Esophagus squamous epithelium (tissue), 5 donors: ENCODE results near the gene RSL1D1. TPM values are rescaled to one million over a fixed set of nuclear protein-coding genes. Genes with fewer than 3 reads are reported as not detected.
A peak's percentile ranks its signal among the peaks of the same experiment; 100 is the strongest.

Source experiments
- DNase-seq: peaks from one replicate; lab custom pipeline; 2025; lab: John Stamatoyannopoulos, UW
- H3K27ac ChIP-seq, 4 donors: fragments of 200-600 bp; sonication (generic); one replicate each; pipeline ENCODE4 v1.5.1; 2016 to 2019; ENCODE audit warnings: mild to moderate bottlenecking in 1 of 4
- H3K27me3 ChIP-seq, 4 donors: fragments of 200-600 bp; sonication (generic); 1 replicate in 3 of 4; 2 replicates in 1 of 4; pipeline versions ENCODE4 v1.5.1 to v1.6.0; 2017 to 2021; ENCODE audit warnings: antibody characterized with exemption in 1 of 4
- H3K36me3 ChIP-seq, 3 donors: fragments of 200-600 bp; sonication (generic); one replicate each; pipeline ENCODE4 v1.5.1; 2016 to 2019
- H3K4me1 ChIP-seq, 3 donors: fragments of 200-600 bp; sonication (generic); one replicate each; pipeline ENCODE4 v1.5.1; 2017 to 2019
- H3K4me3 ChIP-seq, 4 donors: fragments of 200-600 bp; sonication (generic); 1 replicate in 3 of 4; 2 replicates in 1 of 4; pipeline ENCODE4 v1.5.1; 2016 to 2019; ENCODE audit warnings: mild to moderate bottlenecking in 2 of 4, moderate library complexity in 1 of 4
- H3K9me3 ChIP-seq, 3 donors: fragments of 200-600 bp; sonication (generic); one replicate each; pipeline ENCODE4 v1.5.1; 2016 to 2019
- POLR2A ChIP-seq, 4 donors: fragments of 450-650 bp; IDR thresholded peaks; one replicate each; pipeline ENCODE4 v1.6.1; 2017; ENCODE audit warnings: antibody characterized with exemption in 4 of 4, mild to moderate bottlenecking in 4 of 4, moderate library complexity in 3 of 4
- WGBS, 2 donors: methylation state at CpG; one replicate each; pipeline ENCODE4 v1.1.5; 2018; 5-methylcytosine and 5-hydroxymethylcytosine counted together
- intact Hi-C: fragments of 100-400 bp; cut with DNase I; formaldehyde crosslinking; loops from one replicate; pipeline ENCODE4 v1.15.0; 2022
- total RNA-seq, 4 donors: library from RNA; depleted of rRNA; stranded (reverse); fragments of >200 nt; gene quantifications; one replicate each; pipeline ENCODE4 v1.1.0, GENCODE V29; 2016
- TF ChIP-seq, protein P1 (sequence below), 6 experiments: fragments of 450-650 bp in 4 of 6; fragments of 200-600 bp in 2 of 6; sonication (generic) in 2 of 6; IDR thresholded peaks; one replicate each; pipeline ENCODE4 v1.5.1; 2016 to 2019; ENCODE audit warnings: antibody characterized with exemption in 6 of 6, mild to moderate bottlenecking in 4 of 6, moderate library complexity in 4 of 6
- donor health status: DM: yes; HTN: yes; CAD: no.

RSL1D1 gene
- total RNA-seq, 4 donors from 2014 or later = 85.4 to 187 (median 145) TPM

DNA sequence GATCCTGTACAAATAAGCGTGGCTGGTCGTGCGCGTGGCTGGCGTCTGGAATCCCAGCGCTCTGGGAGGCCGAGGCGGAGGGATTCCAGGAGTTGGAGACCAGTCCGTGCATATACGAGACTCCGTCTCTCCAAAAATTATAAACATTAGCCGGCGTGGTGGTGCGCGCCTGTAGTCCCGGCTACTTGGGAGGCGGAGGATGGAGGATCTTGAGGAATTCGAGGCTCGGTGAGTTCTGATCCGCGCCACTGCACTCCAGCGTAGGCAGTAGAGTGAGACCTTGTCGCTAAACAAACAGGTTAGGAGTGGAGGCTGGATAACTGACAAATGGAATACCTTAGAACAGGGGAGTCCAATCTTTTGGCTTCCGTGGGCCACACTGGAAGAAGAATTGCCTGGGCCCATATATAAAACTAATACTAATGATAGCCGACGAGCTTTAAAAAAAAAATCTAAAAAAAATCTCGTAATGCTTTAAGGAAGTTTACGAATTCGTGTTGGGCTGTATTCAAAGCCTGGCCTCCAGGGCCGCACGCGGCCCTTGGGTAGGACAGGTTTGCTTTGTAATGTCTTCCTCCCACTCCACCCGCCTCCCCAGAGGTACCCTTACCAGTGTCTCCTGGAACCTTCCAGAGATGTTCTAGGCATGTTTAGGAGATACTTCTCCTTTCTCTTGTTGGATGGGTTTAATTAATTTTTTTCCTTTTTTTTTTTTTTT, 909 bp upstream of the RSL1D1 start:
- intact Hi-C loops = no loop called here
- Histone ChIP-seq H3K27ac (peak overlapping the region; percentile 87 to 93 (median 90)), H3K36me3 (peaks cover 6 to 27% (median 9%) of the 10 kb centered on the region in 3 donors), H3K4me3 (peak overlapping the region; percentile 84 to 93 (median 89)), H3K9me3 (no peaks in the 10 kb centered on the region), H3K27me3 (no peaks in the 10 kb centered on the region), H3K4me1 (peaks cover 24 to 71% (median 24%) of the 10 kb centered on the region in 3 donors)
- no peak for DNase-seq
- TF ChIP-seq POLR2A (IDR thresholded peaks at IDR 0.05) = no peak
- TF ChIP-seq, protein P1, sequence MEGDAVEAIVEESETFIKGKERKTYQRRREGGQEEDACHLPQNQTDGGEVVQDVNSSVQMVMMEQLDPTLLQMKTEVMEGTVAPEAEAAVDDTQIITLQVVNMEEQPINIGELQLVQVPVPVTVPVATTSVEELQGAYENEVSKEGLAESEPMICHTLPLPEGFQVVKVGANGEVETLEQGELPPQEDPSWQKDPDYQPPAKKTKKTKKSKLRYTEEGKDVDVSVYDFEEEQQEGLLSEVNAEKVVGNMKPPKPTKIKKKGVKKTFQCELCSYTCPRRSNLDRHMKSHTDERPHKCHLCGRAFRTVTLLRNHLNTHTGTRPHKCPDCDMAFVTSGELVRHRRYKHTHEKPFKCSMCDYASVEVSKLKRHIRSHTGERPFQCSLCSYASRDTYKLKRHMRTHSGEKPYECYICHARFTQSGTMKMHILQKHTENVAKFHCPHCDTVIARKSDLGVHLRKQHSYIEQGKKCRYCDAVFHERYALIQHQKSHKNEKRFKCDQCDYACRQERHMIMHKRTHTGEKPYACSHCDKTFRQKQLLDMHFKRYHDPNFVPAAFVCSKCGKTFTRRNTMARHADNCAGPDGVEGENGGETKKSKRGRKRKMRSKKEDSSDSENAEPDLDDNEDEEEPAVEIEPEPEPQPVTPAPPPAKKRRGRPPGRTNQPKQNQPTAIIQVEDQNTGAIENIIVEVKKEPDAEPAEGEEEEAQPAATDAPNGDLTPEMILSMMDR (IDR thresholded peaks at IDR 0.05) = no peak
- 58 to 63% methylated on average over 21 to 26 of the region's 33 CpGs for WGBS, 2 donors

DNA sequence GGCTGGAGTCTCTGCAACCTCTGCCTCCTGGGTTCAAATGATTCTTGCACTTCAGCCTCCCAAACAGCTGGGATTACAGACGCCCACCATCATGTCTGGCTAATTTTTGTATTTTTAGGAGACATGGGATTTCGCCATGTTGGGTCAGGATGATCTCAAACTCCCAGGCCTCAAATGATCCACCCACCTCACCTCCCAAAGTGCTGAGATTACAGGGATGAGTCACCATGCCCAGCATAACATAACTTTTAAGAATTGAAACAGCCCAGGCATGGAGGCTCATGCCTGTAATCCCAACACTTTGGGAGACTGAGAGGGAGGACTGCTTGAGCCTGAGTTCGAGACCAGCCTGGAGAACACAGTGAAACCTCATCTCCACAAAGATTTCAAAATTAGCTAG, 2.5 kb downstream of the RSL1D1 start:
- intact Hi-C loops = no loop called here
- Histone ChIP-seq H3K4me1 (peaks cover 21 to 48% (median 24%) of the 10 kb centered on the region in 3 donors), H3K36me3 (peaks cover 26 to 61% (median 31%) of the 10 kb centered on the region in 3 donors), H3K27me3 (no peaks in the 10 kb centered on the region), H3K4me3 (no peak overlapping the region), H3K9me3 (no peaks in the 10 kb centered on the region), H3K27ac (no peak overlapping the region)
- DNase-seq = no peak
- TF ChIP-seq, protein P1 (IDR thresholded peaks at IDR 0.05) = no peak
- no peak for TF ChIP-seq POLR2A (IDR thresholded peaks at IDR 0.05)
- 87 to 89% methylated on average over 3 of the region's 3 CpGs for WGBS, 2 donors

DNA sequence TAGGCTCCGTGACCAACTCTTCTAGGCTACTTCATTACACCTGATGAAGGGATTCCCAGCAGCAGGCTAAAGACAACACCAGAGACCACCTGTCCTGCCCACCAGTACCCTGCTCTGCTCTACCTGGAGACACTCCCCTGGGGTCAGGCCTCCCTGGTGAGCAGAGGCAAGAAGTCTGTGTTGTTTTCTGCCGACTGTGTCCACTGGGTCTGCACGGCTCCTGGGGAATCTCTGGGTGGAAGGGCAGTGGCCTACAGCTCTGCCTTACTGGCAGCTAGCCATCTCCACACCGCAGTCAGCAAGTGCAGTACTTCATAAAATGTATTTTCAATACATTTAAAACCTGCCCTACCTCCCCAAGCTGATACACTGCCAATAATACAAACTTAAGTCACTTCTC, 6.8 kb downstream of the RSL1D1 start:
- Histone ChIP-seq H3K36me3 (peaks cover 41 to 100% (median 62%) of the 10 kb centered on the region in 3 donors), H3K4me3 (no peak overlapping the region), H3K9me3 (no peaks in the 10 kb centered on the region), H3K27me3 (no peaks in the 10 kb centered on the region), H3K27ac (no peak overlapping the region), H3K4me1 (peaks cover 0 to 19% (median 0%) of the 10 kb centered on the region in 3 donors)
- no peak for DNase-seq
- intact Hi-C loops = no loop called here
- TF ChIP-seq POLR2A (IDR thresholded peaks at IDR 0.05) = no peak
- TF ChIP-seq, protein P1 (IDR thresholded peaks at IDR 0.05) = no peak
- WGBS, 2 donors = 86 to 91% methylated on average over 1 to 4 of the region's 4 CpGs

DNA sequence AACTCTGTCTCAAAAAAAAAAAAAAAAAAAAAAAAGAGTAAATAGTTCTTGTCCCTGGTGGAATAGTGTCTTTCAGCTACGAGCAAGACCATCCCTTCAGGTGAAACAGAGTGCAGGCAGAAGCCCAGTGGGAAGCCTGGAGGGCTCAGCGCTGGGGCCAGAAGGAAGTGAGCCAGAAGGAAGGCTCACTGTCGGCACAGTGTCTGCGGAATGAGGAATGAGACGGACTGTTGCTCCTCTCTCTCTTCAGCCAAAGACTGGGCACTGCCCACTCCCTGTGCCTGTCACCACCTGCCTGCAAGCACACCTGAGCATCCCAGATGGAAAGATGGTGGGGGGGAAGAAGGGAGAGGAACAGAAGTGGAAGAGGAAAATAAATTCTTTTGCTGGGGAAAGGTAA, 7.5 kb downstream of the RSL1D1 start:
- Histone ChIP-seq H3K36me3 (peaks cover 42 to 100% (median 68%) of the 10 kb centered on the region in 3 donors), H3K27ac (no peak overlapping the region)
- intact Hi-C loops = no loop called here

DNA sequence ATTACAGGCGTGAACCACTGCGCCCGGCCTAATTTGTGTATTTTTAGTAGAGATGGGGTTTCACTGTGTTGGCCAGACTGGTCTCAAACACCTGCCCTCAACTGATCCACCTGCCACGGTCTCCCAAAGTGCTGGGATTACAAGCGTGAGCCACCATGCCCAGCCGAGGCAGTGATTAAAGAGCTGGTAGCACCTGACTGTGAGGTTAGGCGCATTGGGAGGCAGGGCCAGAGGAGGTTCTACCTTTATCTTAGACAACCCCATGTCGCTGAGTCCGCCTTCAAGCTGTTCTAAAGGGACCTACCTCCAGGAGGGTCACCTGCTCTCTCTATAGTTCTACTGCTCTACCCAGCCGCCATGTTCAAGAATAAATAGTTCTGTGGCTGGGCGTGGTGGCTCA, 8.1 kb downstream of the RSL1D1 start:
- Histone ChIP-seq H3K4me1 (peaks cover 0 to 6% (median 0%) of the 10 kb centered on the region in 3 donors), H3K27ac (no peak overlapping the region), H3K27me3 (no peaks in the 10 kb centered on the region), H3K4me3 (no peak overlapping the region), H3K9me3 (no peaks in the 10 kb centered on the region), H3K36me3 (peaks cover 42 to 100% (median 72%) of the 10 kb centered on the region in 3 donors)
- WGBS, 2 donors = 80 to 93% methylated on average over 1 to 6 of the region's 11 CpGs
- no peak for DNase-seq
- TF ChIP-seq POLR2A (IDR thresholded peaks at IDR 0.05) = no peak
- TF ChIP-seq, protein P1 (IDR thresholded peaks at IDR 0.05) = no peak
- intact Hi-C loops = no loop called here

More for the DNA sequence above, 7.5 kb downstream of the RSL1D1 start:
- TF ChIP-seq, protein P1 (IDR thresholded peaks at IDR 0.05) = no peak
- TF ChIP-seq POLR2A (IDR thresholded peaks at IDR 0.05) = no peak
- DNase-seq = no peak
- 84% methylated on average over 5 of the region's 5 CpGs for WGBS, 2 donors
- no peaks in the 10 kb centered on the region for H3K27me3 ChIP-seq
- no peaks in the 10 kb centered on the region for H3K9me3 ChIP-seq
- H3K4me3 ChIP-seq = no peak overlapping the region
- H3K4me1 ChIP-seq = peaks cover 0 to 12% (median 0%) of the 10 kb centered on the region in 3 donors
